GM18873 (cell line): ENCODE results near the gene RUNDC1.

Experiments
- ATAC-seq: cut with Tn5 transposase; IDR thresholded peaks from one replicate; pipeline ENCODE4 v1.9.1; 2021; ENCODE audit warnings: mild to moderate bottlenecking, moderate library complexity, moderate number of reproducible peaks; ENCODE audit not compliant: unreplicated experiment, low FRiP score

The RUNDC1 gene

DNA sequence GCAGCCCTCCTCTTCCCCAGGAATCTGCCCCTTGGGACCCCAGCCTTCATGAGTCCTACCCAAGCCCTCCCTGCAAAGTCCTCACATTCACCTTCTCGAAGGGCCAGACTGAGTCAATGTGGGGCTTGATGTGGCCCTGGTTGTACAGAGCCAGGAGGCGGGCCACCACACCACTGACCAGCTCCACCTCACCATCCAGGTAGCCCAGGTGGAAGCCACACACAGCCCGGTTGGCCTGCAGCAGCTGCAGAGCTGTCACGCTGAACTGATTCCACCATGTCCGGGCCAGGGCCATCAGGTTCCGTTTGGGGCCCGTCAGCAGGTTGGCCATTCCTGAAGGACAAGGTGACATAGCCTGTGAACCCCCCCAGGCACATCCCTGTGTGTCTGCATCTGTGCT is 35.9 kb downstream of the RUNDC1 start:
- ATAC-seq, result no peak

- ATAC-seq, result no peak
Observed at GRCh38 chr17:43018008-43018853, 37.9 kb downstream of the RUNDC1 start.

DNA sequence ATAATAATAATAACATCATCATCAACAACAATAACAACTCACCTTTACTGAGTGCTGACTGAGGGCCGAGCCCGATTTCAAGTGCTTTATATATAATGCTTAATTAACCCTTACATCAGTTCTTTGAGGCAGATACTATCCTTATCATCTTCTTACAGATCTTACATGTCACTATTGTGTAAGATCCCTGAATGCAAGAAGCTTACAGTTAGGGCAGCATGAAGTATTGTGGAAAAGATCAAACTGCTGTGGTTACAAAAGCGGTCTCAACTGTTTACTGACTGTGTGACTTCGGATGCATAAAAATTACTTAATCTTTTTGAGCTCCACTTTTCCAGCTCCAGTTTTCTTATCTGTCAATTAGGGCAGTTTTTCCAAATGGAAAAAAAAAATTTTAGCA is 38.6 kb downstream of the RUNDC1 start:
- ATAC-seq, result no peak

DNA sequence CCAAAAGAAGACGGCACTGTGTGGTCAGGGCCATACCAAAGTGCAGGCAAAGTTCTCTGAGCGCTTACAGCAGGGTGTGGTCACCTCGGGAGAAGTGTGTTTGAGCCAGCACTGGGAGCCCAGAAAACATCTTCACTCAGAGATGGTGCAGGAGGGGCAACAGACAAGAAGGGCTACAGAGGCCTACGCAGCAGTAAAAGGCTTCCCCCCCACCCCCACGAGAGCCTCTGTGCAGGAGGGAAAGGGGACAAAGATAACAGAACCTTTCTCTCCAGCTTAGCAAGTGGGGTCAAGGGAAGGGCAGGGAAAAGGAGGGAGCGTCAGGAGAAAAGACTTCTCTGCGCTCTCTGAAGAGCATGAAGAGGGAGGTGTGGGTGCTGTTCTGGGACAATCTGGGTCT is 39.1 kb downstream of the RUNDC1 start:
- ATAC-seq, result no peak

GRCh38 chr17:43020030-43020621 is 39.8 kb downstream of the RUNDC1 start:
- no peak for ATAC-seq

DNA sequence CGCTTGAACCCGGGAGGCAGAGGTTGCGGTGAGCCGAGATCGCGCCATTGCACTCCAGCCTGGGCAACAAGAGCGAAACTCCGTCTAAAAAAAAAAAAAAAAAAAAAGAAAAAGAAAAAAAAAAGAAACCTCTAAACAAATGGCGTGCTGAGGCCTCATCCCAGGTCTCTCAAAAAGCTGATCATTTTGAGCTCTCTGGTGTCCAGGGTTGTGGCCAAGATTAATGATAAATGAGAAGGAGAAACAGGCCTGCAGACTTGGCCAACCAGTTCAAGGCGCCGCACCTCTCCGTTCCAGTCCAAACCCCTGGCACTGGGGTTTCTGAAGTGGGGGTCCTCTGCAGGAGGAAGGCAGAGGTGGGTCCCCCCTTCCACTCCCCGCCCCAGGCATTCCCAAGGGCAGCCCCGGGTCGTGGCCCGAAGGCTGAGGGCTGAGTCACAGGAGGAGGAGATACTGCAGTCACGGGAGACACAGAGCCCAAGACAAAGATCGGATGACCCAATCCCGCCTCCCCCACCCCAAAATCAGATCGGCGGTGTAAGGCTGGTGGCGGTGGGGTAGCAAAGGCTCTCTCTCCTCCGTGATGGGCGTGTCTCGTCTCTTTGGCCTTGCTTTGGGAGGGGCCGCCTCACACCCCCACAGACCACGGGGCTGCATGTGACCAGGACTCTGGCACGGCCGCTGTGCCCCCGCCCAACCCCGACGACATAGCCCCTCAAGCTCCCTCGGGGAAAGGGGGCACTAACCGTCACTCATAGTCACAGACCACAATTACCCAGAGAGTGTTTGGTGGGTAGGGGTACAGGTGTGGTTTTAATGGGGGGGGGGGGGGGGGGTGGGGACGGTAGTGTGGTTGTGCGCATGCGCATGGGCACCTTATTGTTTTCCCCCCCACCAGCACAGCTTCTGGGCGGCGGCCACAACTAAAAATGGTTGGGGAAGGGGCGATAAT is 40.7 kb downstream of the RUNDC1 start:
- no peak for ATAC-seq

GRCh38 chr17:43021741-43022512 is 41.6 kb downstream of the RUNDC1 start, which contains the start of gene VAT1:
Gene VAT1 (minus strand): TSS chr17:43022385. CDS start chr17:43022322, 63 bp downstream.
- ATAC-seq, result no peak

DNA sequence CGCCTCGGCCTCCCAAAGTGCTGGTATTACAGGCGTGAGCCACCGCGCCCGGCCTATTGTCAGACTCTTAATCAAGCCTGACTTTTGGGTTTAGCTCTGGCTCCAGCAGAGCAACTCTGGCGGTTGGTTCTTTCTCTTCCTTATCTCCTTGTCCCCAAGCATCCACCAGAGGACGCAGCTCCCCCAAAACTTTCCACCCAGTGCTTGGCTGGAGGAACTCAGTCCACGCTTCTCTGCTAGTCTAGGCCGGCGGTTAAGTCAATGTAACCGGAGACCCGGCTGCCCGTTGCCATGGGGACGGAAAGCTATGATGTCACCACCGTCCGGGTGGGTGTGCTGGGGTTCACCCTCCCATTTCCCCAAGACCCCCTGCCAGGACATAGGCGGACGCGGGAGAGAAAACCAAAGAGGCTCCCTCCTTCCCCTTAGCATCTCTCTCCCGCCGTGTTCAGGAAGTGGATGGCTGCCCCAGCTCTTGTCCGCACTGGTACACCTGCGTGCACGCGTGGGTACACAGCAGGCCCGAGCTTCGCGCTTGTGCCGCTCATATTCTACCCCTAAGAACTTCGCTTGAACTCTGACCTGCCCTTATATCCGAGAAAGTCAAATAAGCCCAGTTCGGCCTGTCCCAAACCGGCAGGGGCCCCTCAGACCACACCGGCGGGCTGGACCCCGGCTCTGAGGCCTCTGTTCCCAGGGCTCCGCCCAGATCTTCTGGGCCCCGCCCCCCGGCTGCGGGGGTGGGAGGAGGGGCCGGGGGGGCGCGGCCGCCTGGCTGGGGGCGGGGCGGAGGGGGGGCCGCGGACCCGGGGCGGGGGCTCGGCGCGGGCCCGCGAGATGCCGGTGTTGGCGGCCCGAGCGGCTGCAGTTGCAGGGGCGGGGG is 44.3 kb downstream of the RUNDC1 start, which contains the start of gene RND2:
Gene RND2 (plus strand): TSS at position 825 of the 883 bp plus-strand sequence. CDS start 117 bp downstream, outside the sequence.
- ATAC-seq, result no peak

- ATAC-seq, result no peak
Observed at GRCh38 chr17:43025290-43025657, 44.9 kb downstream of the RUNDC1 start.

DNA sequence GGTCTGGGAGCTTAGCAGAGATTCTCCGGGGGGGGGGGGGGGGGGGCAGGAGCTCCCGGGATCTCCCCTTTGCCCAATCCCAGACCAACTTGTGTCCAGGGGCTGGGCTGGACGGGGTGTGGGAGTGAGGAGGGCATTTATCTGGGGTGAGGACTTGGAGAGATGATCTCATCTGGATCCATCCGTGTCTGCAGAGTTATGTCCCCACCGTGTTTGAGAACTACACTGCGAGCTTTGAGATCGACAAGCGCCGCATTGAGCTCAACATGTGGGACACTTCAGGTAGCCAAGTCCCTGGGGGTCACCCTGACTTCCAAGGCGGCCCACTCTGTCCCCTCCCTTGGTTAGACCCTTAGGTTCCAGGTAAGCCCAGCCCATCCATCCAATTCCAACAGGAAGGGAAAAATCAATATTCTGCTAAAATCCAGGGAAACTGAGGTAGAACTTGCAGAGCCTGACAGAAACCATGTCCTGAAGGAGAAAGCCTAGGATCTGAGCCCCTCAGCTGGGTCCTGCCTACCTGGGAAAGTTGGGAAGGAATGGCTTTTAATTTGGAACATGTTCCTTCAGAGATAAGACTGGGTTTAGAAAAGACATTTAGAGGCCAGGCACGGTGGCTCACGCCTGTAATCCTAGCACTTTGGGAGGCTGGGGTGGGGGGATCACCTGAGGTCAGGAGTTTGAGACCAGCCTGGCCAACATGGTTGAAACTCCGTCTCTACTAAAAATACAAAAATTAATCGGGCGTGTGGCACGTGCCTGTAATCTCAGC is 45.6 kb downstream of the RUNDC1 start:
- no peak for ATAC-seq

DNA sequence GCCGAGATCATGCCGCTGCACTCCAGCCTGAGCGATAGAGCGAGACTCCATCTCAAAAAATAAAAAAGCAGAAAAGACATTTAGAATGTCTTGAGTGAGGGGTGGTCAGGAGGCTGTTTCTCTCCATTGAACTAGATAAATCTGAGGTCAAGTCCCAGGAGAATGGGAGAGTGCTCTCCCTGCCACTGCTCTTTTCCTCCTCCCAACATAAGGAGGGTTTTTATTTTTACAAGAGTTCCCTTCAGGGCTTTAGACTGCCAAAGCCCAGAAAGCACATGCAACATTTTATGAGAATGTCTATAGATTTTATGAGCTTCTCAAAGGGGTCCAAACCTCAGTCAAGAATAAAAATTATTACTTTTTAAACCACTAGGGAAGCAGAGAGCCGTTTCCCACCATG is 46.2 kb downstream of the RUNDC1 start:
- ATAC-seq, result no peak

DNA sequence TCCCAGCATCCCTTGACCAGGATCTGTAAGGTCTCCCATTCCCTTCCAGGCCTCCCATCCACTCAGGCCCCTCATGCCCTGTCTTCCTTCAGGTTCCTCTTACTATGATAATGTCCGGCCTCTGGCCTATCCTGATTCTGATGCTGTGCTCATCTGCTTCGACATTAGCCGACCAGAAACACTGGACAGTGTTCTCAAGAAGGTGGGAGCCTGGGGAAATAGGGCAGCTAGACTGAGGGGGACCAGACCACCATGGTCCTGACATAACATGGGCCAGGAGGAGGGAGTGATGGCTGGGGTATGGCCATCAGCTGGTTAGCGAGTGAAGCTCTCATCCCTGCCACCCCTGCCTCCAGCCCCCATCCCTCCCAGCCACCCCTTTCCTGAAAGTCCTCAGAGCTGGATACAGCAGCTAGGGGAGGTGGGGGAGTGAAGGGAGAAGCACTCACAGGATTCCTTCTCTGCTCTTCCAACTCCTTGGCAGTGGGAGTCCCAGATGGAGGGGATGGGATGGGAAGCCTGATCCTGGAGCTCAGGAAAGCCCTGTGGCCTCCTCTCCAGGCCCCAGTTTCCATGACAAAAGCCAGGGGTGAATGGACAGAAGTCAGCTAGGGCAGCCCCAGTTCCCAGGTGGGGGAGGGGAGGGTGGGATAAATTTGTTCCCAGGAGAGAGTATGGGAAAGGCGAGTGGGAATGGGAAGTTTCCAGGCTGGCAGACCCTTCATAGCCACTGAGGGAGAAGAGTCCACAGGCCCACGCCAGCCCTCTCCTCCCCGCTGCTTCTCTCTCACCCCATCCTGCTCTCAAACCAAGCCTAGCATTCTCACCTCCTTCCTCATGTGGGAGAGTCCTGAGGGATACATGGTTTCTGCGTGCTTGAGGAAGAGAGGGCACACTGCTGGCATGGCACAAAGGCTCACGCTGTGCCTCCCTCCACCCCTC is 47.0 kb downstream of the RUNDC1 start:
- ATAC-seq, result no peak

- no peak for ATAC-seq
Observed at GRCh38 chr17:43028221-43028861, 48.0 kb downstream of the RUNDC1 start.

DNA sequence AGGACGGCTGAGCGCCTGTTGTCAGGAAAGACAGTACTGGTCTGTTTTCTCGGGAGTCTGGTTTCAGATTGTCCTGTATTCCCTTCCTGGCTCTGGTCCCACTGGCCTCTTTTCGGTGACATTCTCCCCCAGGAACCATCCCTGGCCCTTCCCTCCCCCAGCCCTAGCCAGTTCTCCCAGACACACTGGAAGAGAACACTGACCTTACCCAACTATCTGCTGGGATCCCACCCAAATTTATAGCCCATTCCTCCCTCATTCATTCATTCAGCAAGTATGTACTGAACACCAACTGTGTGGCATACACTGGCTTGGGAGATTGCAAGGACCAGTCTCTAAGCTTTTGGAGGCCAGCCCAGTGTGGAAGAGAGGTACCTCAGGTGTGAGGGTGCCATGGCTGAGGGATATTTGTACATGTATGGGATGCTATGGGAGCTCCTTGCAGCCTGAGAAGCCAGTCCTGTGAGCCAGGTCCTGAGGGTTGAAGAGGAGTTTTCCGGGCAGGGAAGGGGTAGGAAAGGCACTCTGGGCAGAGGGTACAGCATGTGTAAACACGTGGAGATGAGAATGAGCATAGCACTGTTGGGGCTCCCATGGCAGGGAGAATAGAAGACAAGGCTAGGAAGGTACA is 49.9 kb downstream of the RUNDC1 start:
- no peak for ATAC-seq

GRCh38 chr17:43031666-43032065 is 51.3 kb downstream of the RUNDC1 start:
- no peak for ATAC-seq
